ENCODE results near the gene NCR2.

DNA sequence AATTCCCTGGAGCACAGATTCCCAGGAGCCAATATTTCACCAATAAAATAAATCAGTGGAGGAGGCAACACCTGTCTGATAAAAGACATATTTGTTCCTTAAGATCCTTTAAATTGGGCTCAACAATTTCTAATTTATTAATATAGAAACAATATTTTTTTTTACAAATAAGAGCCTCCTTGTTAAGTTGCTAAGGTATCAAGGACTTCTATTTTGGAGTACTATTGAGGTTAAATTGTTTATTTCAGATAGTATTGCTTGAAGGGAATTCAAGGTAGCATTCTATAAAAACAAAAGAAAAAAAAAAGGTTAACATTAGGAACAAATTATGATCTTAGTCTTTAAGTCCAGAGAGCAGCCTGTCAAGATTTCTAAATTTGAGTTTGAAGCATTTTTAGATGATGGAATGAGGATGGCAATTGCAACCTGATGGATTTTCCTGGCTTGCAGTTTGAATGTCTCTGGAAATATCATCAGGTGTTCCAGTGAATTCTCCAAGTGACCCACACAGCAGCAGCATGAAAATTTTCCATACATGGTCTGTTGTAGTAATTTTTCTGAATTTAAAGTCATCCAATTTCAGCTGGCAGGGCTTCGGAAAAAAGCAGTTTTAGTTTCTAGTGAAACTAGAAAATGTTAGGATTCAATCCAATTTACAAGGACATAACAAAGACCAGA lies 19.3 kb upstream of the NCR2 start:
- TF ChIP-seq, protein P1, sequence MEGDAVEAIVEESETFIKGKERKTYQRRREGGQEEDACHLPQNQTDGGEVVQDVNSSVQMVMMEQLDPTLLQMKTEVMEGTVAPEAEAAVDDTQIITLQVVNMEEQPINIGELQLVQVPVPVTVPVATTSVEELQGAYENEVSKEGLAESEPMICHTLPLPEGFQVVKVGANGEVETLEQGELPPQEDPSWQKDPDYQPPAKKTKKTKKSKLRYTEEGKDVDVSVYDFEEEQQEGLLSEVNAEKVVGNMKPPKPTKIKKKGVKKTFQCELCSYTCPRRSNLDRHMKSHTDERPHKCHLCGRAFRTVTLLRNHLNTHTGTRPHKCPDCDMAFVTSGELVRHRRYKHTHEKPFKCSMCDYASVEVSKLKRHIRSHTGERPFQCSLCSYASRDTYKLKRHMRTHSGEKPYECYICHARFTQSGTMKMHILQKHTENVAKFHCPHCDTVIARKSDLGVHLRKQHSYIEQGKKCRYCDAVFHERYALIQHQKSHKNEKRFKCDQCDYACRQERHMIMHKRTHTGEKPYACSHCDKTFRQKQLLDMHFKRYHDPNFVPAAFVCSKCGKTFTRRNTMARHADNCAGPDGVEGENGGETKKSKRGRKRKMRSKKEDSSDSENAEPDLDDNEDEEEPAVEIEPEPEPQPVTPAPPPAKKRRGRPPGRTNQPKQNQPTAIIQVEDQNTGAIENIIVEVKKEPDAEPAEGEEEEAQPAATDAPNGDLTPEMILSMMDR (IDR thresholded peaks at IDR 0.05 in 4 of 5, conservative IDR thresholded peaks at IDR 0.05 in 1 of 5) = no peak
- no peak for TF ChIP-seq POLR2A (IDR thresholded peaks at IDR 0.05)
